Bronchial epithelial cell (primary cell): ENCODE results near the gene DNAI2. TPM values are rescaled to one million over a fixed set of nuclear protein-coding genes. Genes with fewer than 3 reads are reported as not detected.

Experiments
- DNase-seq: peaks from one replicate; pipeline ENCODE4 v3.0.0-alpha.2; 2010; ENCODE audit warnings: low read depth
- FAIRE-seq: peaks from 2 replicates; lab custom pipeline; 2011; peaks lifted over from hg19 to GRCh38; lab: Jason Lieb, UNC
- H3K27me3 ChIP-seq: 2 replicates; pipeline ENCODE4 v1.5.1; 2011; ENCODE audit warnings: low read length; ENCODE audit not compliant: control insufficient read depth, insufficient read depth
- H3K36me3 ChIP-seq: 2 replicates; pipeline ENCODE4 v1.5.1; 2011; ENCODE audit warnings: low read length; ENCODE audit not compliant: control insufficient read depth, insufficient read depth
- H3K4me3 ChIP-seq: 2 replicates; pipeline ENCODE4 v1.5.1; 2011; ENCODE audit warnings: mild to moderate bottlenecking, low read depth, low read length, control low read depth
- CTCF ChIP-seq: IDR thresholded peaks from 2 replicates; pipeline ENCODE4 v1.5.1; 2011; ENCODE audit warnings: mild to moderate bottlenecking, moderate library complexity, low read length, control low read depth, inconsistent platforms; ENCODE audit not compliant: insufficient read depth, severe bottlenecking
- total RNA-seq: library from RNA; depleted of rRNA; stranded (reverse); fragments of >200 nt; gene quantifications from 2 replicates; pipeline ENCODE4 v1.2.1, GENCODE V29; 2014

DNAI2 gene
- total RNA-seq, 1 donor from 2014 or later = not detected

GRCh38 chr17:74362810-74363498 is 88.9 kb downstream of the DNAI2 start:
- no peak for TF ChIP-seq CTCF
- no peak for DNase-seq
- Histone ChIP-seq H3K36me3 (no peaks in the 10 kb centered on the region), H3K27me3 (peaks cover 19% of the 10 kb centered on the region), H3K4me3 (no peak overlapping the region)
- no peak for FAIRE-seq

Other genes starting within 250 kb of the DNAI2 start
- 436 and 2,898 TPM in 2 replicates for gene RPL38, start 70.6 kb upstream of the DNAI2 start, total RNA-seq
- 1.3 and 2.4 TPM in 2 replicates for gene TTYH2, start 60.7 kb upstream of the DNAI2 start, total RNA-seq
- not detected in 2 replicates for gene KIF19, start 52.0 kb downstream of the DNAI2 start, total RNA-seq
- gene BTBD17, start 87.6 kb downstream of the DNAI2 start, total RNA-seq = not detected in 2 replicates
- gene GPR142, start 93.3 kb downstream of the DNAI2 start, total RNA-seq = not detected in 2 replicates
- 15.4 and 15.5 TPM in 2 replicates for gene GPRC5C, start 157.9 kb downstream of the DNAI2 start, total RNA-seq
- gene CD300A, start 192.4 kb downstream of the DNAI2 start, total RNA-seq = not detected in 2 replicates